Measurements from ENCODE around the gene GRIN3B.

The GRIN3B gene

GRCh38 chr19:964116-964520 is 36.1 kb upstream of the GRIN3B start:
- DNase-seq (ENCODE audit: low spot score), result no peak

GRCh38 chr19:964761-965694 is 35.2 kb upstream of the GRIN3B start:
- no peak for DNase-seq (ENCODE audit: low spot score)

- DNase-seq (ENCODE audit: low spot score), result no peak
These were observed 33.6 kb upstream of the GRIN3B start for GRCh38 chr19:966485-967088.

- DNase-seq (ENCODE audit: low spot score), result no peak
These were observed 29.5 kb upstream of the GRIN3B start for GRCh38 chr19:970695-971094.

GRCh38 chr19:971795-972194 is 28.4 kb upstream of the GRIN3B start:
- DNase-seq (ENCODE audit: low spot score), result no peak

GRCh38 chr19:972281-972680 is 27.9 kb upstream of the GRIN3B start:
- DNase-seq (ENCODE audit: low spot score), result no peak

GRCh38 chr19:973726-974563 is 26.3 kb upstream of the GRIN3B start:
- DNase-seq (ENCODE audit: low spot score), result no peak

GRCh38 chr19:974564-975257 is 25.5 kb upstream of the GRIN3B start:
- no peak for DNase-seq (ENCODE audit: low spot score)

- no peak for DNase-seq (ENCODE audit: low spot score)
These were observed 23.7 kb upstream of the GRIN3B start for GRCh38 chr19:976476-976875.

GRCh38 chr19:977058-977464 is 23.2 kb upstream of the GRIN3B start:
- no peak for DNase-seq (ENCODE audit: low spot score)

- DNase-seq (ENCODE audit: low spot score), result no peak
These were observed 20.9 kb upstream of the GRIN3B start for GRCh38 chr19:979318-979741.

- DNase-seq (ENCODE audit: low spot score), result no peak
These were observed 19.9 kb upstream of the GRIN3B start for GRCh38 chr19:980133-980998.

GRCh38 chr19:982567-983170 is 17.6 kb upstream of the GRIN3B start:
- peak; percentile 75 for DNase-seq (ENCODE audit: low spot score)

- peak; percentile 92 for DNase-seq (ENCODE audit: low spot score)
These were observed 15.9 kb upstream of the GRIN3B start, which contains the start of gene WDR18 for GRCh38 chr19:984165-984967. TSS of gene WDR18 (plus strand) at chr19:984345. CDS start at chr19:984354, 9 bp downstream.

- DNase-seq (ENCODE audit: low spot score), result no peak
These were observed 14.1 kb upstream of the GRIN3B start for GRCh38 chr19:986083-986482.

GRCh38 chr19:988081-988480 is 12.1 kb upstream of the GRIN3B start:
- DNase-seq (ENCODE audit: low spot score), result no peak

GRCh38 chr19:988510-988909 is 11.7 kb upstream of the GRIN3B start:
- no peak for DNase-seq (ENCODE audit: low spot score)

- no peak for DNase-seq (ENCODE audit: low spot score)
These were observed 10.7 kb upstream of the GRIN3B start for GRCh38 chr19:989381-990081.

- DNase-seq (ENCODE audit: low spot score), result no peak
These were observed 10.1 kb upstream of the GRIN3B start for GRCh38 chr19:990119-990571.

Measured in hematopoietic multipotent progenitor cell treated with erythropoietin and hydrocortisone succinate and interleukin-3 and kit ligand, for 15 days (in vitro differentiated cells).